ENCODE measurements around the gene JARID2.
"Not testable (repeated sequence)": the region's sequence is repeated elsewhere in the genome, so short reads cannot be mapped to it uniquely, and the experiment has no call there.

Gene JARID2

GRCh38 chr6:15285682-15286294, 39.9 kb downstream of the JARID2 start:
- FAIRE-seq (no peak), DNase-seq (ENCODE audit: extremely low spot score, insufficient read length, low read depth) (no peak)

- FAIRE-seq (peak; percentile 89), DNase-seq (ENCODE audit: extremely low spot score, insufficient read length, low read depth) (peak; percentile 43)
Measured at GRCh38 chr6:15287670-15288375, 42.0 kb downstream of the JARID2 start.

- no peak for FAIRE-seq
- DNase-seq (ENCODE audit: extremely low spot score, insufficient read length, low read depth) = no peak
Measured at GRCh38 chr6:15288856-15289255, 43.0 kb downstream of the JARID2 start.

GRCh38 chr6:15289456-15289855, 43.6 kb downstream of the JARID2 start:
- DNase-seq (ENCODE audit: extremely low spot score, insufficient read length, low read depth); FAIRE-seq: not testable (repeated sequence)

- no peak for FAIRE-seq
- no peak for DNase-seq (ENCODE audit: extremely low spot score, insufficient read length, low read depth)
Measured at GRCh38 chr6:15290067-15290680, 44.3 kb downstream of the JARID2 start.

GRCh38 chr6:15290962-15291704, 45.3 kb downstream of the JARID2 start:
- no peak for FAIRE-seq
- no peak for DNase-seq (ENCODE audit: extremely low spot score, insufficient read length, low read depth)

GRCh38 chr6:15292721-15293302, 46.9 kb downstream of the JARID2 start:
- no peak for DNase-seq (ENCODE audit: extremely low spot score, insufficient read length, low read depth)
- FAIRE-seq = no peak

GRCh38 chr6:15293674-15294073, 47.8 kb downstream of the JARID2 start:
- no peak for FAIRE-seq
- no peak for DNase-seq (ENCODE audit: extremely low spot score, insufficient read length, low read depth)

GRCh38 chr6:15294504-15294903, 48.6 kb downstream of the JARID2 start:
- FAIRE-seq = no peak
- no peak for DNase-seq (ENCODE audit: extremely low spot score, insufficient read length, low read depth)

- DNase-seq (ENCODE audit: extremely low spot score, insufficient read length, low read depth) = no peak
- no peak for FAIRE-seq
Measured at GRCh38 chr6:15296249-15296648, 50.4 kb downstream of the JARID2 start.

- DNase-seq (ENCODE audit: extremely low spot score, insufficient read length, low read depth) = no peak
- peak; percentile 92 for FAIRE-seq
Measured at GRCh38 chr6:15296735-15297134, 50.9 kb downstream of the JARID2 start.

GRCh38 chr6:15297167-15297566, 51.3 kb downstream of the JARID2 start:
- not testable (repeated sequence) for DNase-seq (ENCODE audit: extremely low spot score, insufficient read length, low read depth); FAIRE-seq

- DNase-seq (ENCODE audit: extremely low spot score, insufficient read length, low read depth) = no peak
- FAIRE-seq = no peak
Measured at GRCh38 chr6:15297895-15298590, 52.2 kb downstream of the JARID2 start.

- DNase-seq (ENCODE audit: extremely low spot score, insufficient read length, low read depth) = peak; percentile 59
Measured at GRCh38 chr6:15299430-15300131, 53.7 kb downstream of the JARID2 start.

GRCh38 chr6:15301179-15302006, 55.5 kb downstream of the JARID2 start:
- DNase-seq (ENCODE audit: extremely low spot score, insufficient read length, low read depth) = no peak
- peak; percentile 65 for FAIRE-seq

More at GRCh38 chr6:15299430-15300131, 53.7 kb downstream of the JARID2 start:
- FAIRE-seq = peak; percentile 93

- DNase-seq (ENCODE audit: extremely low spot score, insufficient read length, low read depth) (no peak), FAIRE-seq (no peak)
Measured at GRCh38 chr6:15303162-15303919, 57.5 kb downstream of the JARID2 start.

GRCh38 chr6:15303920-15304291, 58.0 kb downstream of the JARID2 start:
- no peak for FAIRE-seq
- no peak for DNase-seq (ENCODE audit: extremely low spot score, insufficient read length, low read depth)

Measured in GM18507 (cell line).